GM18519 (cell line): ENCODE data around the gene SNX25.
A peak's percentile ranks its signal among the peaks of the same experiment; 100 is the strongest.
"Not testable (repeated sequence)": the region's sequence is repeated elsewhere in the genome, so short reads cannot be mapped to it uniquely, and the experiment has no call there.

Source experiments
- ATAC-seq: cut with Tn5 transposase; IDR thresholded peaks from one replicate; pipeline ENCODE4 v1.9.1; 2021; ENCODE audit warnings: mild to moderate bottlenecking, moderate library complexity; ENCODE audit not compliant: unreplicated experiment, low FRiP score

SNX25 gene

GRCh38 chr4:185332575-185333464 lies 123.4 kb downstream of the SNX25 start:
- peak; percentile 82 for ATAC-seq

- ATAC-seq: no peak
Measured at GRCh38 chr4:185334326-185334725, 124.9 kb downstream of the SNX25 start.

GRCh38 chr4:185335579-185335978 lies 126.2 kb downstream of the SNX25 start:
- ATAC-seq: no peak

- no peak for ATAC-seq
Measured at GRCh38 chr4:185339941-185340340, 130.5 kb downstream of the SNX25 start.

- ATAC-seq: no peak
Measured at GRCh38 chr4:185341377-185341776, 132.0 kb downstream of the SNX25 start.

- ATAC-seq: no peak
Measured at GRCh38 chr4:185341841-185342240, 132.4 kb downstream of the SNX25 start.

- ATAC-seq: peak; percentile 45
Measured at GRCh38 chr4:185343726-185344581, 134.6 kb downstream of the SNX25 start.

- peak; percentile 70 for ATAC-seq
Measured at GRCh38 chr4:185344743-185345538, 135.5 kb downstream of the SNX25 start.

- no peak for ATAC-seq
Measured at GRCh38 chr4:185346975-185347601, 137.7 kb downstream of the SNX25 start.

GRCh38 chr4:185351691-185352090 lies 142.3 kb downstream of the SNX25 start:
- ATAC-seq: no peak

- no peak for ATAC-seq
Measured at GRCh38 chr4:185352202-185352601, 142.8 kb downstream of the SNX25 start.

- ATAC-seq: no peak
Measured at GRCh38 chr4:185352741-185353140, 143.3 kb downstream of the SNX25 start.

GRCh38 chr4:185357211-185357610 lies 147.8 kb downstream of the SNX25 start:
- ATAC-seq: no peak

- ATAC-seq: no peak
Measured at GRCh38 chr4:185357733-185358440, 148.5 kb downstream of the SNX25 start.

- no peak for ATAC-seq
Measured at GRCh38 chr4:185358514-185358913, 149.1 kb downstream of the SNX25 start.

GRCh38 chr4:185358959-185359358 lies 149.6 kb downstream of the SNX25 start:
- no peak for ATAC-seq

- ATAC-seq: no peak
Measured at GRCh38 chr4:185359767-185360446, 150.5 kb downstream of the SNX25 start.

GRCh38 chr4:185361872-185362271 lies 152.5 kb downstream of the SNX25 start:
- no peak for ATAC-seq

- ATAC-seq: not testable (repeated sequence)
Measured at GRCh38 chr4:185362570-185362969, 153.2 kb downstream of the SNX25 start.
